Chondrocyte (in vitro differentiated cells): ENCODE data around the gene SMC6. TPM values are rescaled to one million over a fixed set of nuclear protein-coding genes. Genes with fewer than 3 reads are reported as not detected.

Source experiments
- DNase-seq: peaks from one replicate; pipeline ENCODE4 v3.0.0; 2021; ENCODE audit warnings: mixed read lengths, low spot score
- H3K27ac Mint-ChIP-seq: one replicate; pipeline ENCODE4 v1.8.0; 2021; ENCODE audit warnings: mild to moderate bottlenecking, moderate library complexity, mixed read lengths; ENCODE audit not compliant: unreplicated experiment
- H3K27me3 Mint-ChIP-seq: 2 replicates; pipeline ENCODE4 v1.8.0; 2021; ENCODE audit warnings: low read depth, mixed read lengths
- H3K36me3 Mint-ChIP-seq: 2 replicates; pipeline ENCODE4 v1.8.0; 2021; ENCODE audit warnings: low read depth, mixed read lengths
- H3K4me1 Mint-ChIP-seq: 2 replicates; pipeline ENCODE4 v1.8.0; 2021; ENCODE audit warnings: low read depth, mild to moderate bottlenecking, mixed read lengths
- H3K4me3 Mint-ChIP-seq: one replicate; pipeline ENCODE4 v1.8.0; 2021; ENCODE audit warnings: mild to moderate bottlenecking, moderate library complexity, mixed read lengths; ENCODE audit not compliant: unreplicated experiment
- H3K9me3 Mint-ChIP-seq: 2 replicates; pipeline ENCODE4 v1.8.0; 2021; ENCODE audit warnings: low read depth, mixed read lengths
- CTCF ChIP-seq: fragments of 200-600 bp; sonication (generic); IDR thresholded peaks from 2 replicates; pipeline ENCODE4 v1.5.0; 2021; ENCODE audit warnings: antibody characterized with exemption, mild to moderate bottlenecking, moderate library complexity
- total RNA-seq: library from RNA; stranded (reverse); gene quantifications from 3 replicates; pipeline ENCODE4 v1.2.1, GENCODE V29; 2021

SMC6 gene
- total RNA-seq, 1 donor from 2014 or later, result 21.0 TPM

- no peak for DNase-seq
- H3K4me3 Mint-ChIP-seq, result no peak overlapping the region
- peak overlapping the region; percentile 30 for H3K27ac Mint-ChIP-seq
- H3K27me3 Mint-ChIP-seq, result no peaks in the 10 kb centered on the region
- no peaks in the 10 kb centered on the region for H3K9me3 Mint-ChIP-seq
- no peaks in the 10 kb centered on the region for H3K36me3 Mint-ChIP-seq
- TF ChIP-seq CTCF, result no peak
- peaks cover 39% of the 10 kb centered on the region for H3K4me1 Mint-ChIP-seq
These were observed 106.5 kb downstream of the SMC6 start for GRCh38 chr2:17646838-17647701.

GRCh38 chr2:17646081-17646554, 107.5 kb downstream of the SMC6 start:
- H3K27ac Mint-ChIP-seq, result no peak overlapping the region
- H3K4me1 Mint-ChIP-seq, result peaks cover 39% of the 10 kb centered on the region
- no peaks in the 10 kb centered on the region for H3K36me3 Mint-ChIP-seq
- no peak for DNase-seq
- H3K4me3 Mint-ChIP-seq, result no peak overlapping the region
- no peaks in the 10 kb centered on the region for H3K9me3 Mint-ChIP-seq
- TF ChIP-seq CTCF, result peak; percentile 88
- H3K27me3 Mint-ChIP-seq, result no peaks in the 10 kb centered on the region

- no peak for DNase-seq
- Mint-ChIP-seq H3K27me3 (no peaks in the 10 kb centered on the region), H3K36me3 (no peaks in the 10 kb centered on the region), H3K4me1 (peaks cover 39% of the 10 kb centered on the region), H3K9me3 (no peaks in the 10 kb centered on the region), H3K4me3 (no peak overlapping the region), H3K27ac (peak overlapping the region; percentile 78)
- TF ChIP-seq CTCF, result no peak
These were observed 108.5 kb downstream of the SMC6 start for GRCh38 chr2:17644997-17645720.

GRCh38 chr2:17643031-17643615, 110.5 kb downstream of the SMC6 start:
- Mint-ChIP-seq H3K27me3 (no peaks in the 10 kb centered on the region), H3K4me1 (peaks cover 39% of the 10 kb centered on the region), H3K27ac (peak overlapping the region; percentile 92), H3K9me3 (no peaks in the 10 kb centered on the region), H3K4me3 (no peak overlapping the region), H3K36me3 (no peaks in the 10 kb centered on the region)
- no peak for DNase-seq
- TF ChIP-seq CTCF, result no peak

GRCh38 chr2:17640406-17640805, 113.2 kb downstream of the SMC6 start:
- no peaks in the 10 kb centered on the region for H3K36me3 Mint-ChIP-seq
- no peaks in the 10 kb centered on the region for H3K27me3 Mint-ChIP-seq
- DNase-seq, result no peak
- no peak overlapping the region for H3K4me3 Mint-ChIP-seq
- H3K27ac Mint-ChIP-seq, result no peak overlapping the region
- no peak for TF ChIP-seq CTCF
- H3K9me3 Mint-ChIP-seq, result no peaks in the 10 kb centered on the region
- peaks cover 20% of the 10 kb centered on the region for H3K4me1 Mint-ChIP-seq
